HT-29 (cell line): Measurements from ENCODE around the gene NINJ1. TPM values are rescaled to one million over a fixed set of nuclear protein-coding genes. Genes with fewer than 3 reads are reported as not detected.

Source experiments
- DNase-seq: peaks from one replicate; pipeline ENCODE4 v3.0.0-alpha.2; 2015; ENCODE audit warnings: low spot score
- total RNA-seq: library from RNA; depleted of rRNA; stranded (reverse); fragments of >200 nt; shearing (Covaris generic); gene quantifications from 2 replicates; pipeline ENCODE4 v1.2.3, GENCODE V29; 2014

The NINJ1 gene
- total RNA-seq, 1 experiment from 2014 or later = 45.0 TPM

DNA sequence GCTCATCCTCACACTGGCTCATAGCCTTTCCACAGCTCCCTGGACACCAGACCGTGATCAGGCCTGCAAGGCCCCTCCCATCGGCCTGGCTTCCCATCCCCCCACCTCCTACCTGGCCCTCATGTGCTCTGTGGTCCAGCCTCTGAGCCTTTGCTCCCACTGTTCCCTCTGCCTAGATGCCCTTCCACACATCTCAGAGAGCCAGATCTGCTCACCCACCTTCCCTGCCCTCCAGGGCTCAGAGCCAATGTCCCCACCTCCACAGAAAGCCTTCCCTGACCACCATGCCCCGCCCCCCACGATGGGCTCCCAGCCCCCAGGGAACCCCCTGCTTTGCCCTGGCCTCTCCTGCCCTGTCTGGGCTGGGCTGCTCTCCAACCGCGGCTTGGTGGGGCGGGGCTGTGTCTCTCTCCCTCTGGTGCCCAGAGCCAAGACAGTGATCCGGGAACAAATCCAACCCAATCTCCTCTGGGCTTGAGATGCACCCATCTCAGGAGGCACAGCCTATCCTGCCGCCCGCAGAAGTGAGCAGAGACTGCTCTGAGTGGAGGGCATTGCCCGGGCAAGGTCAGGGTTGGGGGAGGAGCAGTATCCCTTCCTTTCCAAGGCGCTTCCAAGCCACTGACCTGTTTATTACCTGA lies 1.6 kb downstream of the NINJ1 start:
- DNase-seq = no peak

DNA sequence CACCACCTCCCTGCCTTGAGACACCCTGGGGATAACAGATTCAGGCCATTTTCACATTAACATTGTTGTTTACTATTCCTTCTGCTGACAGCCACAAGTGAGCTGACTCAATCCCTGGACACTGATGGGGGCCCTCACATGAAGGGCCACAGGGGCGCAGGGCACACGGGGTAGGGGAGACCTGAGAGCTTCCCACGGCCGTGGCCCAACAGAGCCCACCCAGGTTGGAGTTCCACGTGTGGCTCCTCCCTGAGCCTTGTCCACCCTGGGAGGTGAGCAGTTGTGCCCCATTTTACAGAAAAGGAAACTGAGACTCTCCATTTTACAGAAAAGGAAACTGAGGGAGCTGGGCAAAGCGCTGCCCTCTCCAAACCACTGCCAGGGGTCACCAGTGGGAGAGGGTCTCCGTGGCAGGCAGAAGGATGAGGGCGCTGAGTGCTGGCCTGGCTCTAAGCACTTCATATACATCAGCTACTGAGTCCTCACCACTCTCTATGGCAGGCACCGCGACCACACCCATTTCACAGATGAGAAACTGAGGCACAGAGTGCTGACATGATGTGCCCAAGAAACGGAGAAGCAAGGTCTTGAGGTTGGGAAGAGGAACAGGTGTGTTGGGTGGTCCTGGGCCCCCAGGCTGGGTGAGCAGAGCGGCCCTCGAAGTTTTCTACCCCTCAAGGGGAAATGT lies 2.3 kb downstream of the NINJ1 start:
- DNase-seq = no peak

DNA sequence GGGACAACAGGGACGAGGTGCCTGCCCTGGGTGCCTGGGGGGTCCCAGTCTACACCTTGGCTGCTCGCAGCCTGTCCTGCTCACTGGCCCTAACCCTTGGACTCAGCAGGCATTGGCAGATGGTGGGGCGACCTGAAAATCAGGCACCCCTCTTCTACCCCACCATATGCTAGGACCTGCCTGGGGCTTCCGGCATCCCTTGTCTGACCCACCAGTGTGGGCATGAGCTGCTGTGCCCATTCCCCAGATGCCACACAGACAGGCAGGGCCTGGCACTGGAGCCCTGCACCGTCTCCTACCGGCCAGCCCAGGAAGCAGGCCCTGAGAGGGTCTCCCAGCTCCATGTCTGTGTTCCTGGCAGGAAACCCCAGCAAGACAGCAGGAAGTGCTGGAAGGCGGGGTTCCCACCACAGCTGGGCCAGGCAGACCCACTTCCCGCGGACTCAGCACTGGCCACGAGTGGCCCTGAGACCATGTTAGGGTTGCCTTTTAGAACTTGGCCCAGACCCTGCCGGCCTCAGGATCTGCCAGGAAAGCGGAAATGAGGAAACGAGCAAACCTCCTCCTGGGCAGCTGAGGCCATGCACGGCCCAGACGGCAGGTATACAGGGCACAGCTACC lies 3.1 kb downstream of the NINJ1 start:
- DNase-seq = no peak

DNA sequence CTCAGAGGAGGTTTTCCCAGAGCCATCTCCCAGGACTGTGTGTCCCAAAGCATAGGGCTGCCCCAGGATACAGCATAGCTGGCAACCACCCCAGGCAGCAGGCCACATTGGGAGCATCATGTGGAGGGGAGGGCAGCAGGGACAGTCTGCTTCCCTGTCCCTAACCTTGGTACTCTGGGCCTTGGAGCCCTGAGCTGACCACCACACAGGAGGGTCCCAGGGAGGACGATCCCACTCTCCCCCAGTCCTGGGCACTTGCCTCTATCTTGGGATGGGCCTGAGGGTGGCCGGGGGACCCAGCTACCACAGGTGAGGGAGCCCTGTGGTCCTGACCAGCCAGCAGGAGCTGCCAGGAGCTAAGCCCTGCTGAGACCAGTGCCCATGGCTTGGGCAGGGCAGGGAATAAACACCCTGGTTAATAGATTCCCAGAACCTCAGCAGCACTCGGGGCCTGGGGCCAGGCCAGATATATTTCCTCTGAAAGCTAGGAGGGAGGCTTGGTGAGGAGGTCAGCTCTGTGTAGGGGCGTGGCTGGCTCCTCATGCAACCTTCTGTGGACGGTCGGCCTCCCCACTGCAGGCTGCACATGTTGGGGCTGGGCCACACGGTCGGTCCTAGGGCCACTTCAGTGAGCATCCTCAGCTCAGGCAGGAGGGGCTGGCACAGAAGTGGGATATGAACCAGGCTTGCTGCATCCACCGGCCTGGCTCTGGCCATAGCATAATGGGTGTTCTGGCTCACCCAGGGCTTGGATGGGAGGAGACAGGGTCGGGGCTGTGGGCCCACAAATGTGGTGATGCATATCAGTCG lies 4.2 kb downstream of the NINJ1 start:
- no peak for DNase-seq

DNA sequence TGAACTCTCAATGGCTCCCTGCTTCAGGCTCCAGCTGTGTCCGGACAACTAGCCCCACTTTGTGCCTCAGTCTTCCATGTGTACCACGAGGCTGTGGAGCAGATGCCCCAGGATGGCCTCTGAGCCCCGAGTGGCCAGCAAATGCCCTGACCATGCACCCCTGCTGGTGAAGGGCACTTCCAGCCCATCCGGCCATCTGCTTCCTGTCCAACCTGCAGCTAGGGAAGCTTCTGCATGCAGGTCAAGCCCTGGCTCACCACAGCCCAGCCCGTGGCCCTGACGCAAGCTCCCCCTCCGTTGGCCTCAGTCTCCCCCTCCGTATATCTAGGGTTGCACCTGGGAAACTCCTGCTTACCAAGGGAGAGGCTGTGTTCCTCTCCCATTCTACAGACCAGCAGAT lies 4.8 kb downstream of the NINJ1 start:
- DNase-seq = no peak

DNA sequence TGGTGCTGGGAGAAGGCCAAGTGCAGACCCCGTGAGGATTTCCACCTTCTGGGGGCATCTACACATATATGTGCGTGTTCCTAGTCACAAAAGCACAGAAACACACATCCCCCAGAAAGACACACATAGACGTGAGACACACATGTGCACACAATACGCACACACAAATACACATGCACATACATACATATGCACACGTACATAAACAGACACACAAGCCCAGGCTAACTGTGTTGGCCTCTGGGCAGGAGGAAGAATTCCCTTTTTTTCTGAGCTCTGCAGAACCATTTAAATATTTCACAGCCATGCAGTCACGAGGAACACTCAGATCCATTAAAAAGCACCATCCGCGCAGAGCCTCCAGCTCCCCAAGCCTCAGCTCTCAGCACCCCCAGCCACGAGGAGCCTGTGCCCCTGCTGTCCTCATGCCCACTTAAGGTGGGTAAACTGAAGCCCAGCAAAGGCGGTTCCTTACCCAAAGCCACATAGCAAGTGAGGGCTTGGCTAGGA lies 5.3 kb downstream of the NINJ1 start:
- DNase-seq = no peak

DNA sequence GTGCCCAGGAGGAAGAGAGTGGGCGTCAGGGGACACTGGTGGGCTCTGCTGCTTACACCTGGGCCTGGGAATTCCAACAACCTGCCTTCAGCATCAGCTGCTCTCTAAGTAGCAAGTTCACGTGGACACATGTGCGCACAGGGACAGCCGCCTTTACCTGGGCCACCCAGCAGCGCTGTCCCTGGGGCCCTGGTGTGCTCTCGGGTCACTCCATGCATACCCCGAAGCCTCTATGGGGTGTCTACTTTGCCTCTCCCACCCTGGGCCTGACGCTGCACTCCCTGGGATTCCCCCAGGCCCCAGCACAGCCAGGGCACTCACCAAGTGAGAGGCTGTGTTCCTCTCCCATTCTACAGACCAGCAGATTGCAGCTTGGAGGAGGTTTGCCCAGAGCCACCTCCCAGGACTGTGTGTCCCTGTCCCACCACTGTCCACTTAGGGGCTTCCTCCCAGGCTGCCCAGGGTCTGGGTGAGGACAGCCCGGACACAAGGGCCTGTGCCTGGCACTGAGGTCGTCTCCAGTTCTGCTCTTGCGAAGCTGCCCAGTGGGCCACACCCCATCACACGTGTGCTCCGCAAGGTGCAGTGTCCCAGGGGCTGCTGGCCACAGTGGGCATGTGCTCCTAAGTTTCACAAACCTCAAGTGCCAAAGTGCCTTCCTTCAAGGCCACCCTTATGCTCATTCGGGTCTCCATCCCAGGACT lies 5.9 kb downstream of the NINJ1 start:
- DNase-seq = no peak

DNA sequence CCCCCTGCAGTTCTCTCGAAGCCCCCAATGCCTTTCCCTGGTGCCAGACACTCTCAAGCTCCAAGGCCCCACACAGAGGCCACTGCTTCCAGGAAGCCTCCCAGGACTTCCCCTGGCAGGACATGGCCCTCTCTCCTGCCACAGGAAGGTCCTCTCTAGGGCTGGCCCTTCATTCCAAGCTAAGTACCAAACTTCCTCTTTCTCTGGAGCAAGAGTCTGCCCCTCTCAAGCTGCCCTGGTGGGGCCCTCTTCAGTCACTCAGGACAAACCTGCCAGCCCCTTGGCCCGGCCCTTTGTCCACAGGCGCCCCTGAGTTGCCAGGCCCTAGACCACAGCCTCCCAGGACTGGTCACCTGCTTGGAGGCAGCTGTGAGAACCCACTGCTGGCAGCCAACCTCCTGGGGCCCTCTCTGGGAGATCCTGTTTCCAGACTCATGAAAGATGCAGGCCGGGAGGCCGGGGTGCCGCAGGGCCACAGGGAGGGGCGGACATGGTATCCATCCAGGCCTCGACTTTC lies 6.6 kb downstream of the NINJ1 start:
- no peak for DNase-seq

DNA sequence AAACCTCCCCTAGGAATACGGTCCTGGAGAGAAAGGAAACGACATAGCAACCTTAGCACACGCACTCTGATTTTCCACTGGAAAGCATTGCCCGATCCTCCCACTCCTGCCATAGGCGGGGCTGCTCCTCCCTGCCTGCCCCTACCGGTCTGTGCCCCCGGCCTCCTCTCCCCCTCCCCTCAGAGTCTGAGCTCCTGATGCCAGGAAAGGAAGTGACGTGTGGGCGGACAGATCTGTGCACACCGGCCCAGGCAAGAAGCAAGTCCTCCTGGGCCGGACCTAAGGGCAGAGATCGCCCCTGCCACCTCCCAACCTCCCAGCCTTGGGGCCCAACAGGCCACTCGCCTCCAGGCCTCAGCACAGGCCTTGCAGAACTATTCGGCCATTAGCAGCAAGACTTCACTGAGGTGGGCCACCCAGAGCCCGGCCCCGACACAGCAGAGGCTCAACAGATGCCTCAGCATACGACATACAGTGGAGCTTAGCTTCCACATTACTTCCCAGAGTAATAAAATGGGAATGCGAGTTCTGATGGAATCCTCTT lies 7.2 kb downstream of the NINJ1 start:
- peak; percentile 16 for DNase-seq

DNA sequence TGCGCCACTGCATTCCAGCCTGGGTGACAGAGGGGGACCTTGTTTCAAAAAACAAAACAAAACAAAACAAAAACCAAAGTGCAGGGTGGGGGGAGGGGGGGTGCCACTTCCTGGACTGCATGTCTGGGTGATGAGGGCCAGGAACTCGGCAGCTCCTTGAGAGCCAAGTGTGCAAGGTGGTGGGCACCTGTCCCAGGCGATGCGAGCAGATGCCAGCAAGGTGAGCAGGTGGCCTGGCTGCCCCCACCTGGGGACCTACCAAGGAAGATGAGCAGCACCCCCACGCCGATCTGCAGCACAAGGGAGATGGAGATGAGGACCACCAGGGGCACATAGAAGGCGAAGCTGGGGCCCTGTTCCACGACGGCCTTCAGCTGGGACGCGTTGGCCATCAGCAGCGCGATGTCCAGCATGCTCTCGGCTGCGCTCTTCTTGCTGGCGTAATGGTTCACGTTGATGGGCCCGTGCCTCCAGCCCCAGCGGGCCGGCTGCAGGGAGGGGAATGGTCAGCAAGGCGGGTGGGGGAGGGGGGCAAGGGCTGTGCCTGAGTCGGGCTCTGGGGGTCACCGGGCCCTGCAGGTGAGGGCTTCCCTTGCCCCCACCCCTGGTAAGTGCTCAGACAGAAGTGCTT lies 7.8 kb downstream of the NINJ1 start:
- no peak for DNase-seq

DNA sequence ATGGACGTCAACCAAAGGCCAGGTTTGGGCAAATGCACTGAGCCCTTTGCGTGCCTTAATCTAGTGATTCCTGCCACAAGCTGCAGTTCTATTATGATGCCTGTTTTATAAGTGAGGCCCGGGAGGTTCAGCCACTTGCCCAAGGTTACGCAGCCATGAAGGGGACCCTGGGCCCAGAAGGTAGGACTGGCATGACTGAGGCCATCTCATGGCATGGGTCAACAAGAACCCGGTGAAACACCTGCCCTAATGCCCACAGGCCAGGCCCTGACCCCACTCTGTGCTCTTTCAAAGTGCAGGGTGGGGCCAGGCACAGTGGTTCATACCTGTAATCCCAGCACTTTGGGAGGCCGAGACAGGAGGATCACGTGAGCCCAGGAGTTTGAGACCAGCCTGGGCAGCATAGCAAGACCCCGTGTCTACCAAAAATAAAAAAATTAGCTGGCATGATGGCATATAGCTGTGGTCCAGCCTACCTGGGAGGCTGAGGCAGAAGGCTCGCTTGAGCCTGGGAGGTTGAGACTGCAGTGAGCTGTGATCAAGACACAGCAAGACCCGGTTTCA lies 8.6 kb downstream of the NINJ1 start:
- DNase-seq = no peak

DNA sequence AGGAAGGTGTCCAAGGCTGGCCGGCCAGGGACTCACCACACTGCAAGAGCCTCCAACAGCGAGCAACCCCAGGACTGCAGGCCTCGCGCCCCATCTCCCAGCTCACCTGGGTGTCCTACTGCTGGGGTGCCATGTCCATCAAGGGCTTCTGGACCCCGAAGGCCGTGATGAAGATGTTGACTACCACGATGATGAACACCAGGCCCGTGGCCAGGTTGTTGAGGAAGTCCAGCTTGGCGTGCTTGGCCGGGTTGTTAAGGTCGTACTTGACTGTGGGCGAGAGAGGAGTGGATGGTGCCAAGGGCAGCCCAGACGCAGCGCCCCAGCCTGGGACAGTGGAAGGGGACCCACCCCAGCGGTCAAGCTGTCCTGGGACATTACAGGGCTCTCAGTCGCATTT lies 9.3 kb downstream of the NINJ1 start:
- no peak for DNase-seq

DNA sequence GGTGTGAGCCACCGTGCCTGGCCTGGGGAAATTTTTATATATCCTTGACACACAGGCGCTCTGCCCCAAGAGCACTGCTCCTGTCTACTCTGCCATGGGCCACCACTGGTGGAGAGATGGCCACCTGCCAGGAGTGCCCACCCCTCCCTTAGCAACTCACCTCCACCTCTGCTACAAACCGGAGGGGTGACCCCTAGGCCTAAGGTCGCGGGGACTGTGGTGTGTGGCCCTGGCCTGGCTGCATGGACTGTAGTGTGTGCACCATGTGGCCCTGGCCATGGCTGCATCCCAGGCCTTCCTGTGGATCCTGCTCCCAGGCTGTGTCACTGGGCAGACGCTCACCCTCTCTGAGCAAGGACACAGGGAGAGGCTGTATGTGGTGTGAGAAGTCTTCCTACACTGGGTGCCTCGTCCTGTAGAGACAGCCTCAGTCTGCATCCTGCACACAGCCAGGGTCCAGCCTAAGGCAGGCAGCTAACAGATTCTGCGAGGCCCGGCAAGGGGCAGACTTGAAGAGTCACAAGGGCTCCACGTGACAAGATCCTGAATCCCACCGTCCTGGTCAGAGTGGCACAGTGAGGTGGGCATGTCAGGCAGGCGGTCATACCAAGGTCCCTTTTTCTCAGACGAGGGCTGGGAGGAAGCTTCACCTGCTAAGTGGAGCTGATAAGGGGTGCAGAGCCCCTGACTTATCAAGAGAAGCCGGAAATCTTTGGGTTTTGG lies 10.3 kb downstream of the NINJ1 start:
- no peak for DNase-seq

DNA sequence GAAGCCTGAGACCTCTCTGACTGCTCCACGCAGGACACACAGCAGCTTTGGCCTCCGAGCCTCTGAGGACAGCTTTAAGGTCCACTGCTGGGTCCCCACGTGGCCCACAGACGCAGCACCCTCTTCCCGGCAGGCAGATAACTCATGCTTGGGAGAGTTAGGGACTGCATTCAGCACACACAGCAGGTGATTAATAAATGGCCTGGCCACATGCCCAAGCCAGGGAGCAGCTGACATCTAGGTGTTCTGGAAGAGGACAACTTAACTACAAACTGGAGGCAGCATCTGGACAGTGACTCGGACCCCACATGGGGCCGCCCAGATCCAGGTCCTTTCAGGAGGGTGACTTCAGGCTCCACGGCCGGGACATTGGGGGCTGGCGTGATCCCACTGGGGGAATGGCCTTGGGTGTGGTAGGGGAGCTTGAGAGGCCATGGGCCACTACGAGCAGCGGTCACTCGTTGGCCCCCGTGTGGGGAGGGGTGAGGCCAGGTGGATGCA lies 11.3 kb downstream of the NINJ1 start:
- no peak for DNase-seq

DNA sequence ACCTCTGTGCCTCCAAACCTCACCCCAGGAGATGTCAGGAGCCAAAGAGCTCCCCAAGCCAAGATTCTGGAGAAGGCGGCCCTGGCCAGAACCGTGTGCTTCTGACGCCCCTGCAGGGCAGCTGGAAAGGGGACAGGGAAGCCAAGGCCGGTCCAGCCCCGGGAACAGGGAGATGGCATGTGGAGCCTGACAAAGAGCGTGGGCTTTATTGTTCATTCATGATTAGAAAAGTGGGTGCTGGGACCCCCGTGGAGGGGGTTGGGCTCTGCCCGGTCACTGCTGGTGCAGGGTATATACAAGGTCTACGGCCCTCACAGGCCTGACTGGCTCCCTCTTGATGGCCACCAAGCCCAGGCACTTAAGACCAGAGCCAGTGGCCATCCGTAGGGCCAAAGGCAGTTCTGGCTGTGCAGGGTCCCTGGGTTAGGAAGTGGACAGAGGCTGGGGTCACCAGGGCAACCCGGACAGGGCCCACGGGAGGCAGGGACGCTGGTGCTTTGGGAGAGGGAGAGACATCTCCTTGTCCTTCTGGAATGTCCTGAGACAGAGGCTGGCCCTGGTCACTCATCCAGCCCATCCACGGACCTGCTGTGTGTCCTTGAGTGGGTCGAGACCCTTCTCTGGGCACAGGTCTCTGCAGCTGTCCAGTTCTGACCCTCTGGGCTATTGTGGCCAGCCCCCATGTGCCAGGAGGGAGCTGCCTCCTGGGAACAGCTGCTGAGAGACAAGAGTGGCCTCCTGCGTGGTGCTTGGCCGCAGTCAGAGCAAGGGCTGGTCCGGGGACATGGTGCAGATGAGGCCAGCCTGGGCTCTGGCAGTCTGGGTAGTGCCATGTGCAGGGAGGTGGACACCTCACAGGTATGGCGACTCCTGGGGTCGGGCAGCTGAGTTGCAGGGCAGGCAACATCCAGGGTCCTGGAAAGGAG lies 12.5 kb downstream of the NINJ1 start:
- no peak for DNase-seq

DNA sequence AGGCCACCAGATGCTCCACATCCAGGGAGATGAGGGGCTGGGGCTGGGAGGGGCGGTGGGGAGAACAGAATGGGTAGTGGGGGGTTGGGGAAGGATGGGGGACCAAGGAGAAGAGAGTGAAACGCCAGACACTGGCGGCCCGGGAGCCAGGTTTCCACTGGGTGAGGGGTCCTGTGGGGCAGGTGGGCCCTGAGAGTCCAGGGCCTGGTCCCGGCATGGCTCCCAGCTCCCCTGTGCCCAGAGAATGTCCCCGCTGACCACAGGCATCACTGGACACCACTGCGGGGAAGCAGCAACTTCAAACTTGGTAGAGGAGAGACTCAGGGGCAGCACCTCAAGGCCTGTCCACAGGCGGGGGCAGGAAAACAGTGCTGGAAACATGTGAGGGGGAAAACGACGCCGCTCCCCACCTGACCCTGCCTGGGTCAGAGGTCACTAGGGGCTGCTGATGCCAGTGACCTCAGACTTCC lies 13.2 kb downstream of the NINJ1 start:
- no peak for DNase-seq

DNA sequence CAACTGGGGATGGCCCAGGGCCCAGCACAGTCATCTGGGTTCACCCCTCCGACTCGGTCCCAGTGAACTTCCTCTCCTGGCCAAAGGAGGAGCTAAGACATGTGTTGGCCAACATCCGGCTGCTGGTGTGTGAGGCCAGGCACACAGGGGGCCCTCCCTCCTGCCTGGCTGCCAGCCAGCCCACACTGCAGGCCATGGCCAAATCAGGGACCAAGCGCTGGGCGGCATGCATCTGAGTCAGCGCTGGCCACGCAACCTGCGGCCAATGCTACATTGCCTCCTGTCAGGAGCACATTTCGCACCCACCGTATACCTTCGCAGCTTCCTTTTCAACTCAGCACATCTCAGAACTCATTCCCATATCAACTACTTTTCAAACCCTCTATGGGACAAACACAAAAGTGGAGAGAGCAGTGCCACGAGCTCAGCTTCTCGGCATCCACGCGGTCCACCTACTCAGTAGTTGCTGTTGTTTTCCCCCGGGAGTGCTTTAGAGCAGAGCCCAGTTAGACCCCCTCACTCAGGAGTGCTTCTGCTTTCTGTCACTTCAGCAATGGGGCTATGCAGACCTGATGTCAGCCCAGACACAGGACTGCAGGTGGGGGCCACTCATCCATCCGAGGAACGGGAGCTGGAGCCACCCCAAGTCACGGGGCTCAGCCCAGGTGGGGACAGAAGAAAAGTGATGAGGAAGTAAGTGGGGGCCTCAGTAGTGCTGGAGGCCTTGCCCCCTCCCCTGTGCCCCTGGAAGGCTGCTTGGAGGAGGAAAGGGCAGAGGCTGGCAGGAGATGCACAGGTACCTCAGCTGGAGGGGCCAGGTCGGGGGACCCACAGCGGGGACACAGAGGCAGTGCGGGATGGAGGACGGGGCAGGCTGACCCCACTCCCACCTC lies 13.9 kb downstream of the NINJ1 start:
- peak; percentile 92 for DNase-seq
